GM20000 (cell line): Measurements from ENCODE around the gene ACBD6.

Source experiments
- DNase-seq: peaks from one replicate; pipeline ENCODE4 v3.0.0; 2012; ENCODE audit warnings: low spot score
- CTCF ChIP-seq: IDR thresholded peaks from 2 replicates; pipeline ENCODE4 v1.5.1; 2012; ENCODE audit warnings: mild to moderate bottlenecking, control low read depth; ENCODE audit errors: extremely low read depth, missing control alignments

The ACBD6 gene

GRCh38 chr1:180376800-180377199 lies 125.6 kb downstream of the ACBD6 start:
- TF ChIP-seq CTCF: no peak
- DNase-seq: no peak

- no peak for TF ChIP-seq CTCF
- no peak for DNase-seq
These were observed 126.1 kb downstream of the ACBD6 start for GRCh38 chr1:180376253-180376652.

GRCh38 chr1:180372728-180373127 lies 129.6 kb downstream of the ACBD6 start:
- no peak for TF ChIP-seq CTCF
- no peak for DNase-seq

- TF ChIP-seq CTCF: no peak
- no peak for DNase-seq
These were observed 131.8 kb downstream of the ACBD6 start for GRCh38 chr1:180370597-180370996.

GRCh38 chr1:180370188-180370587 lies 132.2 kb downstream of the ACBD6 start:
- no peak for DNase-seq
- TF ChIP-seq CTCF: no peak

- TF ChIP-seq CTCF: no peak
- no peak for DNase-seq
These were observed 133.3 kb downstream of the ACBD6 start for GRCh38 chr1:180369061-180369460.

- DNase-seq: no peak
- TF ChIP-seq CTCF: no peak
These were observed 135.9 kb downstream of the ACBD6 start for GRCh38 chr1:180366371-180367068.
